Measurements from ENCODE around the gene MTA3.
"Not testable (repeated sequence)": the region's sequence is repeated elsewhere in the genome, so short reads cannot be mapped to it uniquely, and the experiment has no call there.

The MTA3 gene

GRCh38 chr2:42601076-42601475 is 32.6 kb downstream of the MTA3 start:
- Histone ChIP-seq H3K4me1 (ENCODE audit: control insufficient read depth, insufficient read depth, low read length) (no peaks in the 10 kb centered on the region), H3K9ac (ENCODE audit: low read length) (no peak overlapping the region), H3K36me3 (ENCODE audit: control insufficient read depth, insufficient read depth, low read length) (no peaks in the 10 kb centered on the region), H3K27me3 (ENCODE audit: control insufficient read depth, insufficient read depth, low read length) (no peaks in the 10 kb centered on the region), H3K27ac (ENCODE audit: low read depth, low read length) (no peak overlapping the region), H3K4me3 (ENCODE audit: low read length) (no peak overlapping the region)

- H3K27ac ChIP-seq (ENCODE audit: low read depth, low read length), result no peak overlapping the region
- H3K4me1 ChIP-seq (ENCODE audit: control insufficient read depth, insufficient read depth, low read length), result no peaks in the 10 kb centered on the region
- no peak overlapping the region for H3K4me3 ChIP-seq (ENCODE audit: low read length)
- H3K36me3 ChIP-seq (ENCODE audit: control insufficient read depth, insufficient read depth, low read length), result no peaks in the 10 kb centered on the region
- no peaks in the 10 kb centered on the region for H3K27me3 ChIP-seq (ENCODE audit: control insufficient read depth, insufficient read depth, low read length)
- H3K9ac ChIP-seq (ENCODE audit: low read length), result no peak overlapping the region
Observed at GRCh38 chr2:42602218-42602875, 33.9 kb downstream of the MTA3 start.

- Histone ChIP-seq H3K4me3 (ENCODE audit: low read length) (no peak overlapping the region), H3K27ac (ENCODE audit: low read depth, low read length) (no peak overlapping the region), H3K27me3 (ENCODE audit: control insufficient read depth, insufficient read depth, low read length) (no peaks in the 10 kb centered on the region), H3K36me3 (ENCODE audit: control insufficient read depth, insufficient read depth, low read length) (no peaks in the 10 kb centered on the region), H3K4me1 (ENCODE audit: control insufficient read depth, insufficient read depth, low read length) (no peaks in the 10 kb centered on the region), H3K9ac (ENCODE audit: low read length) (no peak overlapping the region)
Observed at GRCh38 chr2:42602876-42603219, 34.4 kb downstream of the MTA3 start.

- H3K27me3 ChIP-seq (ENCODE audit: control insufficient read depth, insufficient read depth, low read length); H3K27ac ChIP-seq (ENCODE audit: low read depth, low read length): not testable (repeated sequence)
Observed at GRCh38 chr2:42604341-42604867, 36.0 kb downstream of the MTA3 start.

GRCh38 chr2:42606166-42606565 is 37.7 kb downstream of the MTA3 start:
- not testable (repeated sequence) for H3K27me3 ChIP-seq (ENCODE audit: control insufficient read depth, insufficient read depth, low read length); H3K36me3 ChIP-seq (ENCODE audit: control insufficient read depth, insufficient read depth, low read length); H3K4me3 ChIP-seq (ENCODE audit: low read length); H3K4me1 ChIP-seq (ENCODE audit: control insufficient read depth, insufficient read depth, low read length); H3K27ac ChIP-seq (ENCODE audit: low read depth, low read length); H3K9ac ChIP-seq (ENCODE audit: low read length)

More at GRCh38 chr2:42604341-42604867, 36.0 kb downstream of the MTA3 start:
- H3K4me3 ChIP-seq (ENCODE audit: low read length); H3K9ac ChIP-seq (ENCODE audit: low read length); H3K36me3 ChIP-seq (ENCODE audit: control insufficient read depth, insufficient read depth, low read length); H3K4me1 ChIP-seq (ENCODE audit: control insufficient read depth, insufficient read depth, low read length): not testable (repeated sequence)

- H3K27me3 ChIP-seq (ENCODE audit: control insufficient read depth, insufficient read depth, low read length), result no peaks in the 10 kb centered on the region
- no peaks in the 10 kb centered on the region for H3K4me1 ChIP-seq (ENCODE audit: control insufficient read depth, insufficient read depth, low read length)
- no peak overlapping the region for H3K9ac ChIP-seq (ENCODE audit: low read length)
- no peaks in the 10 kb centered on the region for H3K36me3 ChIP-seq (ENCODE audit: control insufficient read depth, insufficient read depth, low read length)
- no peak overlapping the region for H3K4me3 ChIP-seq (ENCODE audit: low read length)
- H3K27ac ChIP-seq (ENCODE audit: low read depth, low read length), result no peak overlapping the region
Observed at GRCh38 chr2:42607101-42607637, 38.7 kb downstream of the MTA3 start.

- H3K27ac ChIP-seq (ENCODE audit: low read depth, low read length), result no peak overlapping the region
- no peaks in the 10 kb centered on the region for H3K4me1 ChIP-seq (ENCODE audit: control insufficient read depth, insufficient read depth, low read length)
- no peaks in the 10 kb centered on the region for H3K36me3 ChIP-seq (ENCODE audit: control insufficient read depth, insufficient read depth, low read length)
- no peak overlapping the region for H3K9ac ChIP-seq (ENCODE audit: low read length)
- no peak overlapping the region for H3K4me3 ChIP-seq (ENCODE audit: low read length)
- H3K27me3 ChIP-seq (ENCODE audit: control insufficient read depth, insufficient read depth, low read length), result no peaks in the 10 kb centered on the region
Observed at GRCh38 chr2:42613281-42614064, 45.0 kb downstream of the MTA3 start.

- Histone ChIP-seq H3K36me3 (ENCODE audit: control insufficient read depth, insufficient read depth, low read length) (no peaks in the 10 kb centered on the region), H3K9ac (ENCODE audit: low read length) (no peak overlapping the region), H3K27ac (ENCODE audit: low read depth, low read length) (no peak overlapping the region), H3K4me3 (ENCODE audit: low read length) (no peak overlapping the region), H3K4me1 (ENCODE audit: control insufficient read depth, insufficient read depth, low read length) (no peaks in the 10 kb centered on the region), H3K27me3 (ENCODE audit: control insufficient read depth, insufficient read depth, low read length) (no peaks in the 10 kb centered on the region)
Observed at GRCh38 chr2:42614838-42615237, 46.4 kb downstream of the MTA3 start.

- Histone ChIP-seq H3K27ac (ENCODE audit: low read depth, low read length) (no peak overlapping the region), H3K36me3 (ENCODE audit: control insufficient read depth, insufficient read depth, low read length) (no peaks in the 10 kb centered on the region), H3K4me3 (ENCODE audit: low read length) (no peak overlapping the region), H3K27me3 (ENCODE audit: control insufficient read depth, insufficient read depth, low read length) (no peaks in the 10 kb centered on the region), H3K9ac (ENCODE audit: low read length) (no peak overlapping the region), H3K4me1 (ENCODE audit: control insufficient read depth, insufficient read depth, low read length) (no peaks in the 10 kb centered on the region)
Observed at GRCh38 chr2:42618116-42618515, 49.7 kb downstream of the MTA3 start.

- Histone ChIP-seq H3K9ac (ENCODE audit: low read length) (no peak overlapping the region), H3K4me3 (ENCODE audit: low read length) (no peak overlapping the region), H3K4me1 (ENCODE audit: control insufficient read depth, insufficient read depth, low read length) (no peaks in the 10 kb centered on the region), H3K27ac (ENCODE audit: low read depth, low read length) (no peak overlapping the region), H3K36me3 (ENCODE audit: control insufficient read depth, insufficient read depth, low read length) (no peaks in the 10 kb centered on the region), H3K27me3 (ENCODE audit: control insufficient read depth, insufficient read depth, low read length) (no peaks in the 10 kb centered on the region)
Observed at GRCh38 chr2:42618972-42619371, 50.5 kb downstream of the MTA3 start.

GRCh38 chr2:42621626-42622025 is 53.2 kb downstream of the MTA3 start:
- H3K4me3 ChIP-seq (ENCODE audit: low read length); H3K27me3 ChIP-seq (ENCODE audit: control insufficient read depth, insufficient read depth, low read length); H3K27ac ChIP-seq (ENCODE audit: low read depth, low read length); H3K4me1 ChIP-seq (ENCODE audit: control insufficient read depth, insufficient read depth, low read length); H3K36me3 ChIP-seq (ENCODE audit: control insufficient read depth, insufficient read depth, low read length); H3K9ac ChIP-seq (ENCODE audit: low read length): not testable (repeated sequence)

- no peaks in the 10 kb centered on the region for H3K27me3 ChIP-seq (ENCODE audit: control insufficient read depth, insufficient read depth, low read length)
- H3K9ac ChIP-seq (ENCODE audit: low read length), result no peak overlapping the region
- no peaks in the 10 kb centered on the region for H3K36me3 ChIP-seq (ENCODE audit: control insufficient read depth, insufficient read depth, low read length)
- H3K4me1 ChIP-seq (ENCODE audit: control insufficient read depth, insufficient read depth, low read length), result no peaks in the 10 kb centered on the region
- no peak overlapping the region for H3K27ac ChIP-seq (ENCODE audit: low read depth, low read length)
- no peak overlapping the region for H3K4me3 ChIP-seq (ENCODE audit: low read length)
Observed at GRCh38 chr2:42622943-42623676, 54.7 kb downstream of the MTA3 start.
